HepG2 (cell line): ENCODE data around the gene BCKDHB. TPM values are rescaled to one million over a fixed set of nuclear protein-coding genes. Genes with fewer than 3 reads are reported as not detected.

ENCODE experiments used
- ATAC-seq: fragments of 200-7000 bp; cut with Tn5 transposase; 3 replicates; pipeline ENCODE4 v1.9.1; 2020; ENCODE audit warnings: mild to moderate bottlenecking, moderate library complexity
- BruUV-seq: library from RNA; stranded (reverse); fragments of 400-500 nt; replicated peaks from 2 replicates; lab custom pipeline; 2021; lab: Mats Ljungman, UMichigan
- CTCF ChIA-PET: fragments of 300-600 bp; formaldehyde crosslinking; extraction: SDS; loops from one replicate; lab custom pipeline; 2021; ENCODE audit warnings: low total read pairs, inconsistent platforms, low intra/inter-chr PET ratio; lab: Yijun Ruan, JAX
- POLR2A ChIA-PET: fragments of 350-600 bp; sonication (Branson Sonifier 250); formaldehyde crosslinking; loops from one replicate; lab custom pipeline; 2020; ENCODE audit warnings: antibody characterized with exemption, inconsistent platforms; lab: Yijun Ruan, JAX
- DNase-seq: peaks from one replicate; pipeline ENCODE4 v3.0.0-alpha.2; 2015; ENCODE audit warnings: low spot score
- FAIRE-seq: peaks from 3 replicates; lab custom pipeline; 2011; peaks lifted over from hg19 to GRCh38; lab: Jason Lieb, UNC
- H2AFZ ChIP-seq: one replicate; pipeline ENCODE4 v1.6.1; 2011; ENCODE audit warnings: low read length, inconsistent platforms
- H3K27ac ChIP-seq: fragments of 300-600 bp; 3 replicates; pipeline ENCODE4 v1.8.0; 2011; ENCODE audit warnings: mixed run types, mild to moderate bottlenecking, mixed read lengths, low read length, inconsistent platforms; ENCODE audit not compliant: insufficient read depth; ENCODE audit errors: extremely low read length
- H3K27me3 ChIP-seq, 2 experiments: fragments of 200-600 bp in 1 of 2; 2 replicates in 1 of 2; 3 replicates in 1 of 2; pipeline versions ENCODE4 v1.6.0 to v1.8.0; 2011; ENCODE audit warnings: low read length in 2 of 2, mild to moderate bottlenecking in 2 of 2, moderate library complexity in 2 of 2, inconsistent platforms in 1 of 2; ENCODE audit not compliant: insufficient read depth in 2 of 2, control insufficient read depth in 1 of 2
- H3K36me3 ChIP-seq, 2 experiments: fragments of 200-600 bp in 1 of 2; replicated peaks in 1 of 2; 2 replicates in 1 of 2; 3 replicates in 1 of 2; pipeline versions ENCODE4 v1.5.1 to v1.8.0; 2011; ENCODE audit warnings: low read length in 2 of 2, inconsistent platforms in 1 of 2; ENCODE audit not compliant: insufficient read depth in 2 of 2, control insufficient read depth in 1 of 2
- H3K4me1 ChIP-seq: 2 replicates; pipeline ENCODE4 v1.5.1; 2012; ENCODE audit warnings: low read length, inconsistent platforms; ENCODE audit not compliant: insufficient read depth
- H3K4me2 ChIP-seq: 2 replicates; pipeline ENCODE4 v1.6.0; 2011; ENCODE audit warnings: low read depth, low read length, inconsistent platforms
- H3K4me3 ChIP-seq, 3 experiments: fragments of 200-600 bp in 1 of 3; sonication (generic), shearing (Covaris generic) in 1 of 3; replicated peaks in 1 of 3; 2 replicates each; pipeline ENCODE4 v1.5.1; 2011 to 2016; ENCODE audit warnings: low read length in 3 of 3, inconsistent platforms in 2 of 3, low read depth in 2 of 3, mild to moderate bottlenecking in 2 of 3, control low read depth in 1 of 3, mixed read lengths in 1 of 3; ENCODE audit not compliant: insufficient read depth in 1 of 3
- H3K79me2 ChIP-seq: one replicate; pipeline ENCODE4 v1.6.1; 2011; ENCODE audit warnings: low read length, inconsistent platforms; ENCODE audit not compliant: insufficient read depth
- H3K9ac ChIP-seq: 2 replicates; pipeline ENCODE4 v1.6.0; 2011; ENCODE audit warnings: mild to moderate bottlenecking, low read depth, low read length, inconsistent platforms; ENCODE audit not compliant: insufficient read depth
- H3K9me3 ChIP-seq: 2 replicates; pipeline ENCODE4 v1.5.1; 2012; ENCODE audit warnings: mild to moderate bottlenecking, low read length
- H4K20me1 ChIP-seq: 2 replicates; pipeline ENCODE4 v1.6.0; 2011; ENCODE audit warnings: inconsistent platforms, mild to moderate bottlenecking, low read length, moderate library complexity; ENCODE audit not compliant: insufficient read depth
- BCL6 ChIP-seq: IDR thresholded peaks from 2 replicates; pipeline ENCODE4 v1.6.1; 2016; ENCODE audit warnings: missing genetic modification reagents, missing compliant biosample characterization
- GZF1 ChIP-seq: sonication (generic); formaldehyde crosslinking; IDR thresholded peaks from 2 replicates; pipeline ENCODE4 v1.5.1; 2020; ENCODE audit warnings: mild to moderate bottlenecking, missing genetic modification reagents
- HINFP ChIP-seq: sonication (generic); formaldehyde crosslinking; IDR thresholded peaks from 2 replicates; pipeline ENCODE4 v1.4.0; 2020; ENCODE audit warnings: low read depth, mild to moderate bottlenecking, missing genetic modification reagents
- JUNB ChIP-seq: sonication (generic); formaldehyde crosslinking; IDR thresholded peaks from 2 replicates; pipeline ENCODE4 v1.8.0; 2022; ENCODE audit warnings: missing genetic modification reagents, mild to moderate bottlenecking, borderline replicate concordance
- MEIS1 ChIP-seq: sonication (generic); formaldehyde crosslinking; IDR thresholded peaks from 2 replicates; pipeline ENCODE4 v1.9.0; 2021; ENCODE audit warnings: mild to moderate bottlenecking, missing genetic modification reagents, moderate library complexity, borderline replicate concordance
- NFE2L1 ChIP-seq: sonication (generic); formaldehyde crosslinking; IDR thresholded peaks from 2 replicates; pipeline ENCODE4 v1.4.0; 2020; ENCODE audit warnings: missing genetic modification reagents, mild to moderate bottlenecking, borderline replicate concordance
- SNAI1 ChIP-seq: sonication (generic); formaldehyde crosslinking; IDR thresholded peaks from 2 replicates; pipeline ENCODE4 v1.5.0; 2020; ENCODE audit warnings: mild to moderate bottlenecking, missing genetic modification reagents, borderline replicate concordance
- SOX13 ChIP-seq, 3 experiments: fragments of 450-650 bp in 1 of 3; sonication (generic) in 1 of 3; formaldehyde crosslinking in 1 of 3; IDR thresholded peaks in 2 of 3; conservative IDR thresholded peaks in 1 of 3; 2 replicates each; pipeline versions ENCODE4 v1.5.0 to v1.6.1; 2016 to 2020; ENCODE audit warnings: antibody characterized with exemption in 1 of 3, mild to moderate bottlenecking in 1 of 3, missing compliant biosample characterization in 1 of 3, missing genetic modification reagents in 1 of 3, moderate library complexity in 1 of 3
- ZFP37 ChIP-seq: sonication (generic); formaldehyde crosslinking; IDR thresholded peaks from 2 replicates; pipeline ENCODE4 v1.4.0; 2020; ENCODE audit warnings: missing genetic modification reagents, borderline replicate concordance
- ZFP90 ChIP-seq: sonication (generic); formaldehyde crosslinking; IDR thresholded peaks from 2 replicates; pipeline ENCODE4 v1.8.0; 2022; ENCODE audit warnings: missing genetic modification reagents, mild to moderate bottlenecking, inconsistent platforms, borderline replicate concordance
- ZNF230 ChIP-seq: sonication (generic); formaldehyde crosslinking; IDR thresholded peaks from 2 replicates; pipeline ENCODE4 v1.4.0; 2020; ENCODE audit warnings: mild to moderate bottlenecking, missing genetic modification reagents
- WGBS: methylation state at CpG from one replicate; pipeline ENCODE4 v1.1.6; 2017; ENCODE audit warnings: low lambda C conversion rate; 5-methylcytosine and 5-hydroxymethylcytosine counted together
- in situ Hi-C: cut with HindIII; loops from 2 replicates; pipeline ENCODE4 v1.10.0; 2017; ENCODE audit warnings: low pct_unique_long_range_greater_than_20kb; ENCODE audit not compliant: extremely low pct_ligation_motif_present
- intact Hi-C: fragments of 100-400 bp; cut with micrococcal nuclease; formaldehyde crosslinking; loops from one replicate; pipeline ENCODE4 v1.10.0; 2022; ENCODE audit not compliant: unreplicated experiment
- polyA plus RNA-seq, 8 experiments: library from polyadenylated mRNA; depleted of rRNA in 3 of 8; stranded (reverse) in 7 of 8; unstranded in 1 of 8; fragments of >200 nt; fragmentation: Illumina TruSeq in 4 of 8; extraction: Trizol in 4 of 8; gene quantifications; 2 replicates each; pipeline versions ENCODE4 v1.2.1 to v1.2.3, GENCODE V29; 2011 to 2016; ENCODE audit warnings: low read depth in 4 of 8, missing spikeins in 1 of 8, mixed read lengths in 1 of 8; ENCODE audit not compliant: insufficient read depth in 1 of 8
- total RNA-seq, 5 experiments: library from RNA; depleted of rRNA; stranded (reverse); fragments of >200 nt; fragmentation: Illumina TruSeq; extraction: Trizol; gene quantifications; 2 replicates each; pipeline ENCODE4 v1.2.3, GENCODE V29; 2016; ENCODE audit warnings: low read depth in 1 of 5
- TF ChIP-seq, protein P1 (sequence below): sonication (generic); formaldehyde crosslinking; IDR thresholded peaks from 2 replicates; pipeline ENCODE4 v1.5.0; 2020; ENCODE audit warnings: mild to moderate bottlenecking, missing genetic modification reagents

Gene BCKDHB
- total and polyA plus RNA-seq, 2 of the 13 experiments (the other 11 are each of a cell fraction or from before 2014, with no cell fraction given), result 10.8 to 13.6 TPM

DNA sequence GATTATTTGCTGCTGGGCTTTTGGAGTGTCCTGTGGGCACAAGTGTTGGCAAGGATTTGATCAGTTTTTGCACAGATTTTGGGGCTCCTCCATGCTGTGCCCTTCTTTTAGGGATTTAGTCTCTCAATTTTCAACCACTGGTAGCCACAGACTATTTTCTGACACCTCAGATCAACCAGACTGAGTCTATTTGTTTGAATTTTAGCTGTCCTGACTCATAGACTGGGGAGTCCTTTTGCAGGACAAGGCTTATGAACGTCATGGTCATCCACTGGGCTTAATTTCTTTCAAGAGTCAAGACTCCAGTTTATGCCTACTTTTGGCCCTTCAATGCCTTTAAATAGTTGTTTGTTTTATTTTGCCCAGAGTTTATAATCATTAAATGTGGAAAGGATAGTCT is 59.3 kb downstream of the BCKDHB start (continued):
- TF ChIP-seq, protein P1, sequence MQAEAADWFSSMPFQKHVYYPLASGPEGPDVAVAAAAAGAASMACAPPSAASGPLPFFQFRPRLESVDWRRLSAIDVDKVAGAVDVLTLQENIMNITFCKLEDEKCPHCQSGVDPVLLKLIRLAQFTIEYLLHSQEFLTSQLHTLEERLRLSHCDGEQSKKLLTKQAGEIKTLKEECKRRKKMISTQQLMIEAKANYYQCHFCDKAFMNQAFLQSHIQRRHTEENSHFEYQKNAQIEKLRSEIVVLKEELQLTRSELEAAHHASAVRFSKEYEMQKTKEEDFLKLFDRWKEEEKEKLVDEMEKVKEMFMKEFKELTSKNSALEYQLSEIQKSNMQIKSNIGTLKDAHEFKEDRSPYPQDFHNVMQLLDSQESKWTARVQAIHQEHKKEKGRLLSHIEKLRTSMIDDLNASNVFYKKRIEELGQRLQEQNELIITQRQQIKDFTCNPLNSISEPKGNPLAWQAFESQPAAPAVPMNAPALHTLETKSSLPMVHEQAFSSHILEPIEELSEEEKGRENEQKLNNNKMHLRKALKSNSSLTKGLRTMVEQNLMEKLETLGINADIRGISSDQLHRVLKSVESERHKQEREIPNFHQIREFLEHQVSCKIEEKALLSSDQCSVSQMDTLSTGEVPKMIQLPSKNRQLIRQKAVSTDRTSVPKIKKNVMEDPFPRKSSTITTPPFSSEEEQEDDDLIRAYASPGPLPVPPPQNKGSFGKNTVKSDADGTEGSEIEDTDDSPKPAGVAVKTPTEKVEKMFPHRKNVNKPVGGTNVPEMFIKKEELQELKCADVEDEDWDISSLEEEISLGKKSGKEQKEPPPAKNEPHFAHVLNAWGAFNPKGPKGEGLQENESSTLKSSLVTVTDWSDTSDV, result no peak

DNA sequence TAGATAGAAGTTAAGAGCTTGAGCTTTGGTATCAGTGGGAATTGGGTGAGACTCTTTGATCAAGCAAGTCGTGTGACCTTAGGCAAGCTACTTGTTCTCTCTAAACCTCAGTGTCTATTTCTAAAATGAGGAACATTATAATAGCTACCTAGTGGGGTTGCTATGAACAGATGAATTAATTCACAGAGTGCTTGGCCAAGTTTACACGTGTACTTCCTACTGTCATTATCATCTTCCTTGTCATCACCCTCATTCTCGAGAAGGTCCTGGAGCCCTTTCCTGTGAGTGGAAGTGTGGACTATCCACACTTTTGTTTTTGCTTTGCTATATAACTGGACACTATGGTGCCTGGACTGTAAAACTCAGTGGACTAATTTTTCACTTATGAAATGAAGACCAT is 64.0 kb downstream of the BCKDHB start:
- Histone ChIP-seq H3K9ac (no peak overlapping the region), H3K4me1 (no peaks in the 10 kb centered on the region), H3K4me2 (no peak overlapping the region), H3K4me3 (no peak overlapping the region), H3K79me2 (no peaks in the 10 kb centered on the region), H3K27ac (no peak overlapping the region), H4K20me1 (no peaks in the 10 kb centered on the region), H2AFZ (no peak overlapping the region), H3K36me3 (peaks cover 0 to 2% of the 10 kb centered on the region in 2 experiments; a peak in 1 of 5 replicates), H3K9me3 (no peaks in the 10 kb centered on the region), H3K27me3 (no peaks in the 10 kb centered on the region)
- WGBS, result 97% methylated on average over 3 of the region's 3 CpGs
- FAIRE-seq (no peak), ATAC-seq (no peak), DNase-seq (no peak)
- TF ChIP-seq HINFP (CRISPR knock-in tag) (no peak), ZFP90 (CRISPR knock-in tag) (no peak), JUNB (CRISPR knock-in tag) (no peak), SNAI1 (CRISPR knock-in tag) (no peak), GZF1 (no peak), ZFP37 (CRISPR knock-in tag) (no peak), NFE2L1 (CRISPR knock-in tag) (no peak), SOX13 (IDR thresholded peaks at IDR 0.05) (no peak), SOX13 (CRISPR knock-in tag; conservative IDR thresholded peaks at IDR 0.05 in 1 of 2, IDR thresholded peaks at IDR 0.05 in 1 of 2) (no peak), BCL6 (CRISPR knock-in tag) (no peak), MEIS1 (CRISPR knock-in tag) (no peak), ZNF230 (CRISPR knock-in tag) (no peak)
- intact Hi-C loops, result no loop called here
- ChIA-PET POLR2A (no interaction called here), CTCF (no interaction called here)
- BruUV-seq, result no TSS peak
- in situ Hi-C loops, result no loop called here
